Measurements from ENCODE around the gene GIPC2. TPM values are rescaled to one million over a fixed set of nuclear protein-coding genes. Genes with fewer than 3 reads are reported as not detected.

GIPC2 gene
- total and polyA plus RNA-seq, 9 of the 15 experiments (the other 6 are each of a cell fraction or from before 2014, with no cell fraction given): 0.01 to 0.05 (median 0.04) TPM; not detected in 3

DNA sequence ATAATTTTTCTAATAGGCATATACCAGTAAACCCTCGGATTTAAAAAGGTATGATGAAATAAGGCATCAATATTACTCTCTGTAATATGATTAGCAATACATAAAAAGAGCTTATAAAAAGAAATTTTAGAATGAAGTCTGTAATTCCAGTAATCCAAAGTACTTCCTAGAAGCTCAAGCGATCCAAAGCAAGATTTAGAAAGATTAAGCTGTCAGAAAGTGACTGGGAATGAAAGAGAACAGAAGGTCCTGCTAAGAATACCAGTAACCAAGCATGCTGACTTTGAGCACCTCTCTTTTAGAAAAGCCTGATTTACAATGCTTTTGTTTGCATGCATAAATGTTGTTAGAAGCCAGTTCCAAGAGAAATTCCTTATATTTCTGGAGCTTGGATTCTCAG, 125.1 kb downstream of the GIPC2 start (continued):
- no peak for TF ChIP-seq ZMIZ1 (IDR thresholded peaks at IDR 0.05; ENCODE audit: low read depth in 2 of 2, low read length in 2 of 2)

DNA sequence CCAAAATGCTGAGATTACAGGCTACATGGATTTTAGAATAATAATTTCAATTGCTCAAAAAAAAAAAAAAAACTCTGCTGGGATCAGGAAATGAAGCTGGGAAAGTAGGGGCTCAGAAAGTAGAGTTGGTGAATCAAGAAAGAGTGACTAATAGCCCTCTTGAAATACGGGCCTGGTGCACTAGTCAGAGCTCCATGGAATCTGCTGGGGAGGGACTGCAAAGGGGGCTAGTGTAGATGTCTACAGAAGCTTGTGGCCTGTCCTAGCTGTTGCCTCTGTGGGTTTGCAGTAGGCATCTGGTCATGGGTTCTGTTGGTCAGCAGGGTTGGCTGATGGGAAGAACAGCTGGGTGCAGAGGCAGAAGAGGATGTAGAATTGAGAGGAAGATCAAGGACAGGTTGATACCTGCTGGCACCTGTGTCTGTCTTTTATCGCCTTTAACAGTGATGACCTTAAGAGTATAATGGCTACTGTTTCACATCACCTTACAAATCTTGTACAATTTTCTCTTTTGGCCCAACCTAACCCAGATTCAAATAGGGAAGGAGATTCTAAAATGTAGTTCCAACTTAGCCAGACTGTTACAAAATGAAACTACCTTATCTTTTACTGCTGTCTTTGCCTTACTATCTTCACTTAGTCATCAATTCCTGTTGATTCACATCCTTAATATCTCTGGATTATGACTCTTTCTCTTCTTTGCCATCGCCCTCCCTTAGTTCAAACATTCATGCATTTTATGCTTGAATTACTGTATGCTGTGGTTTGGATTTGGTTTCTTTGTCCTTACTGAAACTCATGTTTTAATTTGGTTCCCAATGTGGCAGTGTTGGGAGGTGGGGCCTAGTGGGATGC, 126.2 kb downstream of the GIPC2 start:
- H2AFZ ChIP-seq (ENCODE audit: low read depth, low read length): no peak overlapping the region
- 2% methylated on average over 3 of the region's 3 CpGs for WGBS (ENCODE audit: insufficient coverage, low coverage, missing lambda C conversion rate)
- in situ Hi-C loops (cut with MboI): no loop called here
- TF ChIP-seq ZNF23 (CRISPR knock-in tag; IDR thresholded peaks at IDR 0.05) (no peak), RB1 (IDR thresholded peaks at IDR 0.05; ENCODE audit: low read depth) (no peak), CBX8 (IDR thresholded peaks at IDR 0.05; ENCODE audit: borderline replicate concordance, extremely low read depth, low read depth, low read length, poor library complexity, severe bottlenecking) (no peak), TRIM28 (IDR thresholded peaks at IDR 0.05) (no peak), MEF2A (IDR thresholded peaks at IDR 0.05; ENCODE audit: control insufficient read depth, low read depth, low read length) (no peak), SMC3 (conservative IDR thresholded peaks at IDR 0.05; ENCODE audit: insufficient read depth, low read depth, low read length) (no peak), ZNF140 (CRISPR knock-in tag; IDR thresholded peaks at IDR 0.05) (no peak), EGR1 (conservative IDR thresholded peaks at IDR 0.05) (no peak), NFATC3 (IDR thresholded peaks at IDR 0.05) (no peak), KLF1 (tag; IDR thresholded peaks at IDR 0.05) (no peak), ETS2 (tag; IDR thresholded peaks at IDR 0.05; ENCODE audit: borderline replicate concordance, poor library complexity, severe bottlenecking) (no peak), DLX4 (CRISPR knock-in tag; IDR thresholded peaks at IDR 0.05) (no peak), ZKSCAN1 (IDR thresholded peaks at IDR 0.05; ENCODE audit: low read depth, low read length) (no peak), NCOA4 (IDR thresholded peaks at IDR 0.05; ENCODE audit: partially characterized antibody) (no peak), COPS2 (conservative IDR thresholded peaks at IDR 0.05) (no peak), STAT5B (CRISPR knock-in tag; IDR thresholded peaks at IDR 0.05) (no peak), CREM (IDR thresholded peaks at IDR 0.05; ENCODE audit: low read depth) (no peak)

More for the DNA sequence above, 126.2 kb downstream of the GIPC2 start:
- H3K27ac ChIP-seq (ENCODE audit: extremely low read depth, low read depth, low read length): no peak overlapping the region
- ChIA-PET CTCF (ENCODE audit: low intra/inter-chr PET ratio) (no interaction called here), POLR2A (interaction anchor here (1.1 kb wide), 1 partner anchor 11 kb away, joined by 4 read pairs; no protein-coding TSS in a partner anchor)
- H3K36me3 ChIP-seq (ENCODE audit: control insufficient read depth, insufficient read depth, low read length): no peaks in the 10 kb centered on the region
- no peak overlapping the region for H3K4me2 ChIP-seq (ENCODE audit: insufficient read depth, low read length)
- no peaks in the 10 kb centered on the region for H3K9me1 ChIP-seq (ENCODE audit: control insufficient read depth, insufficient read depth, low read length)
- H3K27me3 ChIP-seq (ENCODE audit: control insufficient read depth in 2 of 2, insufficient read depth in 2 of 2, low read length in 2 of 2): no peaks in the 10 kb centered on the region
- intact Hi-C loops (cut with micrococcal nuclease): no loop called here
- no peaks in the 10 kb centered on the region for H3K4me1 ChIP-seq (replicated peaks in 1 of 2; ENCODE audit: control insufficient read depth in 2 of 2, insufficient read depth in 2 of 2, low read length in 2 of 2)
- no peak for ATAC-seq
- no peaks in the 10 kb centered on the region for H3K9me3 ChIP-seq (replicated peaks; ENCODE audit: control insufficient read depth, insufficient read depth, low read depth, low read length)
- no peaks in the 10 kb centered on the region for H4K20me1 ChIP-seq (replicated peaks; ENCODE audit: control insufficient read depth, insufficient read depth, low read length)
- no TSS peak for BruUV-seq (replicated peaks)
- no peaks in the 10 kb centered on the region for H3K79me2 ChIP-seq (ENCODE audit: control insufficient read depth, insufficient read depth, low read length)
- no peak for DNase-seq (ENCODE audit: extremely low read depth in 1 of 4, low spot score in 3 of 4)
- no peak overlapping the region for H3K4me3 ChIP-seq
- no peak for FAIRE-seq
- H3K9ac ChIP-seq (ENCODE audit: insufficient read depth in 1 of 2, low read depth in 2 of 2, low read length in 2 of 2): no peak overlapping the region

Data from K562 (cell line).